Measurements from ENCODE around the gene USP16.

GRCh38 chr21:29078869-29079767, 54.6 kb downstream of the USP16 start:
- TF ChIP-seq, protein P1, sequence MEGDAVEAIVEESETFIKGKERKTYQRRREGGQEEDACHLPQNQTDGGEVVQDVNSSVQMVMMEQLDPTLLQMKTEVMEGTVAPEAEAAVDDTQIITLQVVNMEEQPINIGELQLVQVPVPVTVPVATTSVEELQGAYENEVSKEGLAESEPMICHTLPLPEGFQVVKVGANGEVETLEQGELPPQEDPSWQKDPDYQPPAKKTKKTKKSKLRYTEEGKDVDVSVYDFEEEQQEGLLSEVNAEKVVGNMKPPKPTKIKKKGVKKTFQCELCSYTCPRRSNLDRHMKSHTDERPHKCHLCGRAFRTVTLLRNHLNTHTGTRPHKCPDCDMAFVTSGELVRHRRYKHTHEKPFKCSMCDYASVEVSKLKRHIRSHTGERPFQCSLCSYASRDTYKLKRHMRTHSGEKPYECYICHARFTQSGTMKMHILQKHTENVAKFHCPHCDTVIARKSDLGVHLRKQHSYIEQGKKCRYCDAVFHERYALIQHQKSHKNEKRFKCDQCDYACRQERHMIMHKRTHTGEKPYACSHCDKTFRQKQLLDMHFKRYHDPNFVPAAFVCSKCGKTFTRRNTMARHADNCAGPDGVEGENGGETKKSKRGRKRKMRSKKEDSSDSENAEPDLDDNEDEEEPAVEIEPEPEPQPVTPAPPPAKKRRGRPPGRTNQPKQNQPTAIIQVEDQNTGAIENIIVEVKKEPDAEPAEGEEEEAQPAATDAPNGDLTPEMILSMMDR (IDR thresholded peaks at IDR 0.05; ENCODE audit: low read depth, low read length): no peak
- TF ChIP-seq POLR2A (IDR thresholded peaks at IDR 0.05; ENCODE audit: extremely low read depth, insufficient read length): no peak
- TF ChIP-seq, protein P2, sequence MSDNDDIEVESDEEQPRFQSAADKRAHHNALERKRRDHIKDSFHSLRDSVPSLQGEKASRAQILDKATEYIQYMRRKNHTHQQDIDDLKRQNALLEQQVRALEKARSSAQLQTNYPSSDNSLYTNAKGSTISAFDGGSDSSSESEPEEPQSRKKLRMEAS (IDR thresholded peaks at IDR 0.05; ENCODE audit: low read depth, low read length): no peak
